ENCODE results near the gene BEND3.
"Not testable (repeated sequence)": the region's sequence is repeated elsewhere in the genome, so short reads cannot be mapped to it uniquely, and the experiment has no call there.

BEND3 gene

GRCh38 chr6:107120404-107120803 lies 5.1 kb upstream of the BEND3 start:
- no peak for DNase-seq

GRCh38 chr6:107118976-107119375 lies 3.7 kb upstream of the BEND3 start:
- peak; percentile 40 to 46 for DNase-seq

- not testable (repeated sequence) for DNase-seq
Measured at GRCh38 chr6:107118540-107118939, 3.2 kb upstream of the BEND3 start.

- DNase-seq, result no peak
Measured at GRCh38 chr6:107116931-107117330, 1.6 kb upstream of the BEND3 start.

GRCh38 chr6:107116328-107116892 lies 1.1 kb upstream of the BEND3 start:
- DNase-seq, result peak; percentile 67 to 72

GRCh38 chr6:107115695-107116327 lies 496 bp upstream of the BEND3 start:
- peak; percentile 48 to 52 for DNase-seq

GRCh38 chr6:107114213-107114925 lies 946 bp downstream of the BEND3 start:
- peak; percentile 55 to 63 for DNase-seq

GRCh38 chr6:107110200-107110599 lies 5.1 kb downstream of the BEND3 start:
- peak; percentile 85 to 88 for DNase-seq

- no peak for DNase-seq
Measured at GRCh38 chr6:107108201-107108890, 7.0 kb downstream of the BEND3 start.

GRCh38 chr6:107107791-107108190 lies 7.5 kb downstream of the BEND3 start:
- no peak for DNase-seq

- no peak for DNase-seq
Measured at GRCh38 chr6:107106165-107106564, 9.2 kb downstream of the BEND3 start.

GRCh38 chr6:107105511-107106116 lies 9.7 kb downstream of the BEND3 start:
- DNase-seq, result peak; percentile 37 to 48

- no peak for DNase-seq
Measured at GRCh38 chr6:107103082-107103481, 12.2 kb downstream of the BEND3 start.

- DNase-seq, result no peak
Measured at GRCh38 chr6:107102414-107102805, 12.9 kb downstream of the BEND3 start.

- no peak for DNase-seq
Measured at GRCh38 chr6:107101686-107102413, 13.5 kb downstream of the BEND3 start.

GRCh38 chr6:107101211-107101610 lies 14.1 kb downstream of the BEND3 start:
- no peak for DNase-seq

GRCh38 chr6:107098436-107099307 lies 16.6 kb downstream of the BEND3 start:
- no peak for DNase-seq

- DNase-seq, result not testable (repeated sequence)
Measured at GRCh38 chr6:107084459-107084858, 30.9 kb downstream of the BEND3 start.

- DNase-seq, result no peak
Measured at GRCh38 chr6:107083921-107084320, 31.4 kb downstream of the BEND3 start.

GRCh38 chr6:107083047-107083768 lies 32.1 kb downstream of the BEND3 start:
- no peak for DNase-seq

GRCh38 chr6:107082045-107082444 lies 33.3 kb downstream of the BEND3 start:
- no peak for DNase-seq

All from Kasumi-1 (cell line).